Activated CD4-positive, alpha-beta T cell treated with anti-CD3 and anti-CD28 coated beads for 36 hours (primary cell): ENCODE results near the gene TIPARP. TPM values are rescaled to one million over a fixed set of nuclear protein-coding genes. Genes with fewer than 3 reads are reported as not detected.

Experiments
- ATAC-seq: fragments of 200-7000 bp; cut with Tn5 transposase; one replicate; pipeline ENCODE4 v1.10.0; 2021; ENCODE audit warnings: mild to moderate bottlenecking, moderate library complexity
- CTCF ChIA-PET: fragments of 350-600 bp; sonication (Branson Sonifier 250); formaldehyde crosslinking; loops from one replicate; lab custom pipeline; 2021; ENCODE audit warnings: antibody characterized with exemption; lab: Charles Lee
- POLR2A ChIA-PET: fragments of 350-600 bp; sonication (Branson Sonifier 250); formaldehyde crosslinking; loops from one replicate; lab custom pipeline; 2021; ENCODE audit warnings: antibody characterized with exemption, inconsistent platforms; lab: Charles Lee
- DNase-seq: peaks from one replicate; pipeline ENCODE4 v3.0.0-alpha.2; 2020
- H3K27ac Mint-ChIP-seq: one replicate; pipeline ENCODE4 v1.8.0; 2021; ENCODE audit warnings: mixed read lengths
- H3K27me3 Mint-ChIP-seq: one replicate; pipeline ENCODE4 v1.8.0; 2021; ENCODE audit warnings: mixed read lengths
- H3K36me3 Mint-ChIP-seq: one replicate; pipeline ENCODE4 v1.8.0; 2021; ENCODE audit warnings: low read depth, mixed read lengths
- H3K4me1 Mint-ChIP-seq: one replicate; pipeline ENCODE4 v1.8.0; 2021; ENCODE audit warnings: mixed read lengths
- H3K4me3 Mint-ChIP-seq: one replicate; pipeline ENCODE4 v1.8.0; 2021; ENCODE audit warnings: mild to moderate bottlenecking, moderate library complexity, mixed read lengths
- H3K9me3 Mint-ChIP-seq: one replicate; pipeline ENCODE4 v1.8.0; 2021; ENCODE audit warnings: low read depth, mixed read lengths
- intact Hi-C, 2 experiments: fragments of 100-400 bp; cut with DNase I in 1 of 2; cut with micrococcal nuclease in 1 of 2; formaldehyde crosslinking; loops; one replicate each; pipeline versions ENCODE4 v1.14.2 to v1.15.1; 2022 to 2024; cut with DNase I, micrococcal nuclease
- total RNA-seq, 2 experiments: library from RNA; stranded (reverse); gene quantifications; one replicate each; pipeline ENCODE4 v1.2.3, GENCODE V29; 2021

The TIPARP gene
- total RNA-seq, 2 experiments from 2014 or later, result 18.5 to 23.5 TPM

DNA sequence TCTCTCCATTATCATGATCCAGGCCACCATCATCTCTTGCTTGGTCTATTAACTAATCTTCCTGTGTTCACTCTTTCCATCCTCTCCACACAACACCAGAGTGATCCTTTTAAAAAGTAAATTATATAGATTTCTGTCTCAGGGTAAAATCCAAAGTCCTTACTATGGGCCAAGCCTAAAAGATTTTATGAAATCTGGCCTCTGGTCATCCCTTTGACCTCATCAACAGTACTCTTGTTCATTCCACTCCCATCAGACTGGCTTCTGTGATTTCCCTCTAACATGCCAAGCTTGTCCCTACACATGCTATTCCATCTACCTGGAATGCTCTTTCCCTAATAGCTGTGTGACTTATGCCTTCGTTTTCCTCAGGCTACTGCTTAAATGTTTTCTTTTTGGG, 8.3 kb upstream of the TIPARP start:
- CTCF ChIA-PET, result no interaction called here
- ATAC-seq (no peak), DNase-seq (no peak)
- intact Hi-C loops, result no loop called here
- H3K4me3 Mint-ChIP-seq, result no peak overlapping the region
- H3K4me1 Mint-ChIP-seq, result peaks cover 43% of the 10 kb centered on the region
- POLR2A ChIA-PET, result no interaction called here
- no peaks in the 10 kb centered on the region for H3K27me3 Mint-ChIP-seq
- H3K27ac Mint-ChIP-seq, result no peak overlapping the region
- no peaks in the 10 kb centered on the region for H3K36me3 Mint-ChIP-seq
- H3K9me3 Mint-ChIP-seq, result no peaks in the 10 kb centered on the region

DNA sequence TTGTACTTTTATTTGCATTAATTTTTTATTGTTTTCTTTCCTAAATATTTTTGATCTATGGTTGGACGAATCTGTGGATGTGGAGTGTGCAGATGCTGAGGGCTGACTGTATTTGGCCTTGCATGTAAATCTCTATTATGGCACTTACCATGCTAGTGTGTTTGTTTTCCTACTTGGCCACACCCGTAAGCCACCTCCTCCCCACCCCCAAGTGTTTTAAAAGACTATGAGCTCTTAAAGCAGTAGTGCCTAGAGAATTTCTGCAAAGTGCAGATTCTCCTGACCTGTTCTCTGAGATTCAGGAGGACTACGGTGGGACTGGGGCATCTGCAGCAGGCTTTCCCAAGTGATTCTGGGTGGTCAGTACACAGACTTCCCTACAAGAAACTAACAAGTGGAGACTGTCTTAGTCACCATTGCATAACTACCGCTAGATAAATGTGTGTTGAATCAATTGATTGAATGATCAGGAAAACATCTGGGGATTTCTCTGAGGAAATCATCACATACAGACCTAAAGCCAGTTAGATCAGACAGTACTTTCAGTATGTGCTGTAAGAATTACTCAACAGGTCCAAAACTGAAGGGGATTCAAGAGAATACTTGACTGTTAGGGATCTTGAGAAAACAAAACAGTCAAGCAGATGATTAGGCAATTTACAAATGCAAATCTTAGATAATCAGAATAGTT, 6.2 kb upstream of the TIPARP start:
- H3K9me3 Mint-ChIP-seq, result no peaks in the 10 kb centered on the region
- intact Hi-C loops, result no loop called here
- ChIA-PET CTCF (interaction anchor here (0.7 to 1.7 kb wide), 2 partner anchors 10 to 21 kb away, joined by 4 read pairs; no protein-coding TSS in a partner anchor), POLR2A (no interaction called here)
- no peaks in the 10 kb centered on the region for H3K27me3 Mint-ChIP-seq
- peak; percentile 60 for ATAC-seq
- H3K27ac Mint-ChIP-seq, result no peak overlapping the region
- no peak overlapping the region for H3K4me3 Mint-ChIP-seq
- peaks cover 40% of the 10 kb centered on the region for H3K4me1 Mint-ChIP-seq
- no peak for DNase-seq
- H3K36me3 Mint-ChIP-seq, result no peaks in the 10 kb centered on the region

DNA sequence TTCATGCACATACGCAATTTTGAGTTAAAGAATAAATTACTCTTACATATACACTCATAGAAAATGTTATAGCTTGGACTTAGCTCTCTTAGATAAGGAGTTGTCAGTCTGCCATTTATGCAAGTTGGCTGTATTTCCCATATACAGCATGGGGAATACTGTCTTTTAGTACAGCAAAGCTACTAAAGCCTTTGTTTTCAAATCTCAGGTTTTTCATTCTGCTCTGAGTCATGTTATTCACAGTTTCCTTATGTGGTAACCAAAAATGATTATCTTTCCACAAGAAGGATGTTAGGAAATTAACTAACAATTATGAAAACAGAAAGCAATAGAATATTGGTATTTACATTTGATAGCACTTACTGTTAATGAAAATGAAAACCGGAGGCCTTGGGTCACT, 4.3 kb upstream of the TIPARP start:
- ATAC-seq, result no peak
- POLR2A ChIA-PET, result no interaction called here

GRCh38 chr3:156670652-156671051, 3.7 kb upstream of the TIPARP start:
- H3K27me3 Mint-ChIP-seq, result no peaks in the 10 kb centered on the region
- no peaks in the 10 kb centered on the region for H3K36me3 Mint-ChIP-seq
- intact Hi-C loops, result loop anchor here (5.0 to 10.0 kb wide), 3 partner anchors 516 to 818 kb away; partner anchors contain the start of genes GMPS (in 1 of the 2) and SLC33A1 (in 1 of the 2)
- H3K27ac Mint-ChIP-seq, result no peak overlapping the region
- H3K4me1 Mint-ChIP-seq, result peaks cover 27% of the 10 kb centered on the region
- ChIA-PET CTCF (interaction anchor here (0.7 kb wide), 1 partner anchor 410 kb away, joined by 3 read pairs; no protein-coding TSS in a partner anchor), POLR2A (no interaction called here)
- no peak for DNase-seq
- H3K9me3 Mint-ChIP-seq, result no peaks in the 10 kb centered on the region
- no peak for ATAC-seq
- no peak overlapping the region for H3K4me3 Mint-ChIP-seq

More for the DNA sequence above, 4.3 kb upstream of the TIPARP start:
- CTCF ChIA-PET, result no interaction called here
- Mint-ChIP-seq H3K9me3 (no peaks in the 10 kb centered on the region), H3K27me3 (no peaks in the 10 kb centered on the region), H3K4me1 (peaks cover 33% of the 10 kb centered on the region), H3K4me3 (no peak overlapping the region), H3K27ac (no peak overlapping the region), H3K36me3 (no peaks in the 10 kb centered on the region)
- intact Hi-C loops, result loop anchor here (5.0 to 10.0 kb wide), 3 partner anchors 515 to 818 kb away; partner anchors contain the start of genes GMPS (in 1 of the 2) and SLC33A1 (in 1 of the 2)
- DNase-seq, result no peak

- H3K4me1 Mint-ChIP-seq, result peaks cover 35% of the 10 kb centered on the region
- peak overlapping the region; percentile 89 for H3K27ac Mint-ChIP-seq
- no peaks in the 10 kb centered on the region for H3K9me3 Mint-ChIP-seq
- peak overlapping the region; percentile 77 for H3K4me3 Mint-ChIP-seq
- POLR2A ChIA-PET, result interaction anchor here (0.6 kb wide), 1 partner anchor 141 kb away, joined by 6 read pairs; no protein-coding TSS in a partner anchor
- no peaks in the 10 kb centered on the region for H3K27me3 Mint-ChIP-seq
- CTCF ChIA-PET, result interaction anchor here (0.7 to 1.9 kb wide), 9 partner anchors 27 to 464 kb away, joined by 3 to 6 read pairs (median 3); no protein-coding TSS in a partner anchor
- intact Hi-C loops, result loop anchor here (1.0 to 10.0 kb wide), 15 partner anchors 118 to 821 kb away; partner anchors contain the start of genes CCNL1 (in 2 of the 2), SSR3 (in 2 of the 2), GMPS (in 1 of the 2) and LEKR1 (in 1 of the 2)
- no peak for ATAC-seq
- no peak for DNase-seq
- peaks cover 20% of the 10 kb centered on the region for H3K36me3 Mint-ChIP-seq
Observed at GRCh38 chr3:156673732-156674045, 701 bp upstream of the TIPARP start.

- Mint-ChIP-seq H3K9me3 (no peaks in the 10 kb centered on the region), H3K4me3 (peak overlapping the region; percentile 77), H3K27ac (peak overlapping the region; percentile 77), H3K36me3 (peaks cover 28% of the 10 kb centered on the region), H3K4me1 (peaks cover 37% of the 10 kb centered on the region), H3K27me3 (no peaks in the 10 kb centered on the region)
- ATAC-seq, result peak; percentile 9
- intact Hi-C loops, result loop anchor here (1.0 to 10.0 kb wide), 17 partner anchors 73 to 823 kb away; partner anchors contain the start of genes CCNL1 (in 2 of the 2), SSR3 (in 2 of the 2), GMPS (in 1 of the 2) and LEKR1 (in 1 of the 2)
- CTCF ChIA-PET, result interaction anchor here (0.6 to 2.2 kb wide), 13 partner anchors 11 to 477 kb away, joined by 3 to 6 read pairs (median 3); no protein-coding TSS in a partner anchor
- peak; percentile 59 for DNase-seq
- POLR2A ChIA-PET, result interaction anchor here (0.6 to 2.6 kb wide), 5 partner anchors 31 to 544 kb away, joined by 3 to 11 read pairs (median 3); partner anchors contain the start of gene SSR3
Observed at GRCh38 chr3:156674911-156675829, 780 bp downstream of the TIPARP start.

DNA sequence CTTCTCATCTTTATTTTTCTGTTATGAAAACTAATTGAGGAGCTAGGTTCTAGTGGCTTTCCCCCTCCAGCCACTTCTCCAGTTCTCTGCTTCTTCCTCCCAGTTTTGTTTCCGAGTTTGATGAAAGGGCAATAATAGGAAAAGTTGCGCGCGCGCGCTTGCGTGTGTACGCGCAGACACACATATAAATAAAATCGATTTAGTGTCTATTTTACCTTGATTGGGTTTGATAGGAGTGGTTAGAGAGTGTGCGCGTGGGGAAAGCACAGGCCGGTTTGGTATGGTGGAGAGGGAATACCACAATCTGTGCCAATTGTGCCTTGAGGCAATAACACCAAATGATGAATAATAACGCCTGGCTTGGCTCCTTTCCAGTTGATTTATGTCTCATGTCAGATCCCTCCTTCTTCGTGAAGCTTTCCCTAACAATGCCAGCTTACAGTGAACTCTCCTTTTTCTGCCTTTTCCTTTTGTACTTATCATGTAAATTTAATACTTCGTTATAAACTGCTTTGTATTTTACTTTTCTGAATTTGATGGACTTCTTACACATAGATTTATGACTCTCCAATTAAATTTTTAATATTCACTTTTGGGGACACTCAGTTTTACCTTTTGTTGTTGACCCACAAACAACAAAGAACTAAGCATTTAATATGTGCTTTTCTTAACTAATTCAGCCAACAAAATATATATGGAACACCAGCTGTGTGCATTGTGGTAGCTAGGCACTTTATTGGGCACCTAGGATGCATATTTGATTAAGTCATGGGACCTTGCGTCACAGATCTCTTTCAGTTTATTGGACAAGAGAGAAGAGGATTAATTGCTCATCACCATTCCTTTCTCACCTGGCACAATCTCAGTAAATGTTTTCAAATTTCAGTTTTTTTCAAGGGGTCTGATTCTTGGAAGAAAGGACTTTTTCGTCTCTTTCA, 1.7 kb downstream of the TIPARP start:
- Mint-ChIP-seq H3K36me3 (peaks cover 35% of the 10 kb centered on the region), H3K27me3 (no peaks in the 10 kb centered on the region), H3K4me1 (peaks cover 44% of the 10 kb centered on the region), H3K9me3 (no peaks in the 10 kb centered on the region), H3K4me3 (peak overlapping the region; percentile 77), H3K27ac (peak overlapping the region; percentile 77)
- CTCF ChIA-PET, result interaction anchor here (0.6 to 2.2 kb wide), 8 partner anchors 10 to 478 kb away, joined by 3 to 6 read pairs (median 3); no protein-coding TSS in a partner anchor
- POLR2A ChIA-PET, result interaction anchor here (2.6 kb wide), 1 partner anchor 121 kb away, joined by 11 read pairs; the partner anchor contains the start of gene SSR3
- intact Hi-C loops, result loop anchor here (2.0 to 10.0 kb wide), 9 partner anchors 74 to 521 kb away; partner anchors contain the start of gene LEKR1 (in 1 of the 2)
- DNase-seq, result peak; percentile 58
- no peak for ATAC-seq

GRCh38 chr3:156676768-156677479, 2.5 kb downstream of the TIPARP start:
- CTCF ChIA-PET, result interaction anchor here (0.6 to 2.2 kb wide), 5 partner anchors 9 to 411 kb away, joined by 3 to 6 read pairs (median 5); no protein-coding TSS in a partner anchor
- DNase-seq (peak; percentile 68), ATAC-seq (peak; percentile 14)
- Mint-ChIP-seq H3K9me3 (no peaks in the 10 kb centered on the region), H3K4me1 (peaks cover 50% of the 10 kb centered on the region), H3K4me3 (peak overlapping the region; percentile 77), H3K27me3 (no peaks in the 10 kb centered on the region), H3K36me3 (peaks cover 42% of the 10 kb centered on the region), H3K27ac (peak overlapping the region; percentile 64)
- POLR2A ChIA-PET, result interaction anchor here (2.6 kb wide), 1 partner anchor 122 kb away, joined by 11 read pairs; the partner anchor contains the start of gene SSR3
- intact Hi-C loops, result loop anchor here in 1 of 2 experiments (1.0 to 10.0 kb wide), 6 partner anchors 10 to 522 kb away; no protein-coding TSS in a partner anchor

- no peaks in the 10 kb centered on the region for H3K9me3 Mint-ChIP-seq
Observed at GRCh38 chr3:156677536-156677935, 3.1 kb downstream of the TIPARP start.

More at GRCh38 chr3:156677536-156677935, 3.1 kb downstream of the TIPARP start:
- Mint-ChIP-seq H3K4me1 (peaks cover 56% of the 10 kb centered on the region), H3K36me3 (peaks cover 43% of the 10 kb centered on the region), H3K27me3 (no peaks in the 10 kb centered on the region), H3K27ac (no peak overlapping the region), H3K4me3 (no peak overlapping the region)
- ChIA-PET POLR2A (no interaction called here), CTCF (interaction anchor here (1.0 to 2.2 kb wide), 4 partner anchors 9 to 411 kb away, joined by 3 to 6 read pairs (median 5); no protein-coding TSS in a partner anchor)
- DNase-seq (no peak), ATAC-seq (no peak)
- intact Hi-C loops, result loop anchor here in 1 of 2 experiments (1.0 to 10.0 kb wide), 6 partner anchors 10 to 523 kb away; no protein-coding TSS in a partner anchor
